DMS79 (cell line): ENCODE results near the gene NOM1.

Experiments
- DNase-seq: peaks from one replicate; lab custom pipeline; 2025; lab: John Stamatoyannopoulos, UW

Gene NOM1

GRCh38 chr7:156984174-156984891, 34.8 kb downstream of the NOM1 start:
- no peak for DNase-seq

GRCh38 chr7:156985101-156985992, 35.8 kb downstream of the NOM1 start:
- no peak for DNase-seq

DNA sequence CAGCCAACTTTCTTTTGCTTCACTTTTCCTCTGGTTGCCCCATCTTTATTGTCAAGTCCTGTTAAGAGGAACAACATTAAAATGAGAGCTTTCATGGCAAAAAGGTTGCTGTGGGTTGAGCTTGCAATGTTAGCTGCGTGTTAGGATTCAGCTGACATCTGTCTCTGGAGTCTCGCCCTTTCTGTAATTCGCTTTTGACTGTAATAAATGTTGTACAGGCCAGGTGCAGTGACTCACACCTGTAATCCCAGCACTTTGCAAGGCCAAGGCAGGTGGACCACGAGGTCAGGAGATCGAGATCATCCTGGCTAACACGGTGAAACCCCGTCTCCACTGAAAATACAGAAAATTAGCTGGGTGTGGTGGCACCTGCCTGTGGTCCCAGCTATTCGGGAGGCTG, 36.9 kb downstream of the NOM1 start:
- DNase-seq = no peak

DNA sequence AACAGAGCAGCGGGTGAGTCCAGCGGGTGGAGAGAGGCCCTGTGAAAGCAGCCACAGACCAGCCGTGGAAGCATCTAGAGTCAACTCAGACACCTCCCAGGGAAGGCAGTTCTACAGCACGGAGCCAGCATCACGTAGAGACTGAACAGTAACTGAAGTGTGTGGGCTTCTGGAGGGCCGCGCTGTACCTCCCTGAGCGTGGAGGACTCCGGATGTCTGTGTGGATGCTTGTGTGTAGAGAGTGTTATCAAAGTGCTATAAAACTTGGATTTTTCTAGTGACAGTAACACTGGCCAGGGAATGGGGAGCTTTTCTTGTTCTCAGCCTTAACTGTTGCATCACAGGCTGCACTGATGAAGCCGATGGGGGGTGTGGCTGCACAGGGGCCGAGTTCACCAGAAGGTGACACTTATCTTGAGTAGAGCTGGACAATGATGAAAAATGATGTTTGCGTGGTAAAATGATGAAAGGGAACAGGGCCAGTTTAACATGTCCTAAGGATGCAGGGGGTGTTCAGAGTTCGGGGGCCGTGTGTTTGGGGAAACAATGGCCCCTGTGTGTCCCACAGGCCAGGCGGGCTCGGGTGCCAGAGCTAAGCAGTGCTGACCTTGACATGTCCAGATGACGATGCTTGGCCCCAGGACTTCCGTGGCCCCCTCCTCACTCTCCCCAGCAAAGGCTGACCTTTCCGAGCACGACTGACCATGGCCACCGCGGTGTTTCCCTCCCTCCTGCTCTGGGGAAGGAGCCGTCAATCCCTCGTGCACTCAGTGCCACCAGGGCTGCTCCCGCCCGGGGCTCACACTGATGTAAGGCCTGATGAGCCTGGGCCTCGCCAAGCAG, 39.1 kb downstream of the NOM1 start:
- DNase-seq = no peak

GRCh38 chr7:156989766-156990535, 40.4 kb downstream of the NOM1 start:
- no peak for DNase-seq

- peak; percentile 67 for DNase-seq
Measured at GRCh38 chr7:156993021-156993924, 43.8 kb downstream of the NOM1 start.

DNA sequence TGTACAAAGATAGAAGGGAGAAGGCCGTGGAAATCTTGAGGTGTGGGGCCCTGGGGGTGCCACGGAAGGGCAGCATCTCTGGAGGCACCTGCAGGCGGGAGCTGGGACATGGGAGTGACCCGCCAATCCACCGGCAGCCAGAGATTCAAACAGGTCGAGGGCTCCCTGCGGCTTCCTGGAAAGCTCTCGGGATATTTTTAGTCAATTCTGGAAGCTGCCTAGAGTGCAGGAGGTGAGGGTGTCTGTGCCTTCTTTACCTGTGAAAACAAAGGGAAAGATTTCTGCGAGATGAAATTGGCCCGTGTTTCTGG, 44.4 kb downstream of the NOM1 start:
- no peak for DNase-seq

DNA sequence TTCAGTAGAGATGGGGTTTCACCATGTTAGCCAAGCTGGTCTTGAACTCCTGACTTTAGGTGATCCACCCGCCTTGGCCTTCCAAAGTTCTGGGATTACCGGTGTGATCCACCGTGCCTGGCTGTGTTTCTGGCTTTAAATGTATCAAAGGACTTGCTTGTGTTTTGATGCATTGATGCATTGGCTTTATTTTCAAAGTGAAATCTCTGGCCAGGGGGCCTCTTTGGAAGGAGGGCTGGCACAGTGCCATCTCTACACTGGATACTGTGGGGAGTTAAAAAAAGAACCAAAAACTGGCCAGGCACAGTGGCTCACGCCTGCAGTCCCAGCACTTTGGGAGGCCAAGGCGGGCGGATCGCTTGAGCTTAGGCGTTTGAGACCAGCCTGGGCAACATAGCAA, 44.9 kb downstream of the NOM1 start:
- DNase-seq = no peak

DNA sequence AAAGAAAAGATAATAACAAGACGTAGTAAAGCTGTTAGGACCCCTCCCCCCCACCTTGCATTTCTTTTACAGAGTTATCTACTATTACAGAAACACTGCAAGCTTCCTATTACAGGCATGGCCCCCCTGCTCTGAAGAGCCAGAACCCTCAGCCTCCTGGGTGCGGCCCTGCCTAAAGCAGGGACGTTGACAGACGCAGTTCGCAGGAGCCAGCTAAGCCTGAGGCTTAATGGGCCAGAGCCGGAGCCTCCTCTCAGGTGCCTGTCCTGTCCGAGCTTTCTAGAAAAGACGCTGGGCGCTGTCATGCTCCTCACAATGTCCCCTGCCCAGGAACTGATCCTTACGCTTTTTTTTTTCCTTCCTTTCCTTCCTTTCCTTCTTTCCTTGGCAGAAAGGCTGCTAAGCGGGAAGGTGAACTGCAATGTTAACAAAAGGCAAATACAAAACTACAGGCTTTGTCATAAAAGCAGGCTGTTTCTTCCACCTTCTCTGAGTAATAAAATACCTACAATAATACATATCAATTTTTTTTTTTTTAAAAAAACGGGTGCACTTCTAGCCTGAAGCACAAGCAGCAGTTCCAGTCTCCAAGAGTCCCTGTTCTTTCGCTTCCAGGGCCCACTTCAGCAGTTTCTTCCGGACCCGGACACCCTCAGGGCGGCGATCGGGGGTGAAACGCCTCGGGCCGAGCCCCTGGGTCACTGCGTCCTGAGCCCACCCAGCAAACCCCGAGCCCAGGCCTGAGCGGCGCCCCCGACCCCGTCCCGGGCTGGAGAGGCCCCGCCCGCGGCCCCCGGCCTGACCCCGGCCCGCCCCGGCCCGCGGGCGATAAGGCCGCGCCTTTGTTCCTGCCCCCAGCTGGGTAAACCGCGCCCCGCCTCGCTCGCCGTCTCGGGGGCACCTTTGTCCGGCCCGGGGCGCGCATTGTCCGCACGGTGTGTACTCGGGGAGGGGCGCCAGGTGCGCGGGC, 49.8 kb downstream of the NOM1 start:
- no peak for DNase-seq

DNA sequence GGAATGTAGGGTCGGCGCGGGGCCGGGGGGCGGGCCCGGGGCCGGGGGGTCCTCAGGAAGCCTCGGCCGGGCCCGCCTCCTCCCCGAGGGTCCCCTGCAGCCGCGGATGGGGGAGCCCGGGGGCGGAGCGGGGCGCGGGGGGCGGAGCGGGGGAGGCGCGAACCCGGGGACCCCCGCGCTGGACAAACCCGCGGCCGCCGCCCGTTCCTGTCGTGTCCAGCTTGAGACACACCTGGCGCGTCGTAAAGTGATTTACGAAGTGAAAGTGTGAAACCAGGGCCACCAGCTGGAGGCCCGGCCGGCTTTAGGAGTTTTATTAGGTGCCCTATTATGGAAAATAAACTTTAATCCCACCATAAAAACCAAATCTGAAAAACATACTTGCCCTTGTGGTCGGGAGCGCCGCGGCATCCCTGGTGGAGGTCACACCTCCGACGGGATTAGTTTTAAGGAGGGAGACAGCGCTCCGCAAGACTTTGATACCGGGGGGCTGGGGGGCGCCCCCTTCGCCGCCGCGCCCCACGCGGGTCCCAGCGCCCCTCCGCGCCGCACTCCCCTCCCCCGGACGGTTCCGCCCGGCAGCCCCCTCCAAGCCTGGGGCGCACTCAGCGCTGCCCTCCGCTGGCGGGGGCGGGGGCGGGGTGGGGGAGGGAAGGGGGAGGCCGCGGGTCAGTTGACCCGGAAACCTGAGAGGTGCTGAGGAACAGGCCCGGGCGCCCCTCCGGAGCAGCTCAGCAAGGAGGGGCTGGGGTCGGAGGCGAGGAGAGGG, 50.6 kb downstream of the NOM1 start:
- no peak for DNase-seq

DNA sequence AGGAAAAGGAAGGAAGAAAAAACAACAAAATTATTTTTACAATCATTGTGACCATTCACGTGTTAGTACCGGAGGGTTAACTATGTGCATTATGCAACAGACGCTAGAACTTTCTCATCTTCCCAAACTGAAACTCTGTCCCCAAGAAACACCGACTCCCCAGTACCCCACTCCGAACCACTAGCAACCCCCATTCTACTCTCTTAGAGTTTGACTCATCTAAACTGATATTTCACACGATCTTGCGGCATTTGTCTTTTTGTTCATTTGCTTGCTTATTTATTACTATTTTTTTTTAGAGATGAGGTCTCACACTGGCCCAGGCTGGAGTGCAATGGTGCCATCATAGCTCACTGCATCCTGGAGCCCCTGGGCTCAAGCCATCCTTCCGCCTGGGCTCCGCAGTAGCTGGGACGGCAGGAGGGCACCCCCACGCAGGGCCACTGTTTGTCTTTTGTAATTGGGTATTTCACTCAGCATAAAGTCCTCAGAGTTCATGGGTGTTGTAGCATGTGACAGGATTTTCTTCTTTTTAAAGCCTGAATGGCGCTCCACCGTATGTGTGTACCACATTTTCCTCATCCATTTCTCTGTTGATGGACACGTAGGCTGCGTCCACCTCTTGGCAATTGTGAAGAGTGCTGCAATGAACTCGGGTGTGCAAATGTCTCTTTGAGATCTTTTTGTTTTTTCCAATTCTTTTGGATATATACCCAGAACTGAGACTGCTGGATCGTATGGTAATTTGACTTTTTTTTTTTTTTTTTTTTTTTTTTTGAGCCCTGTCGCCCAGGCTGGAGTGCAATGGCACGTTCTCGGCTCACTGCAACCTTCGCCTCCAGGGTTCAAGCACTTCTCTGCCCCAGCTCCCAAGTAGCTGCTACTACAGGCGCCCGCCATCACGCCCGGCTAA, 51.5 kb downstream of the NOM1 start:
- no peak for DNase-seq

DNA sequence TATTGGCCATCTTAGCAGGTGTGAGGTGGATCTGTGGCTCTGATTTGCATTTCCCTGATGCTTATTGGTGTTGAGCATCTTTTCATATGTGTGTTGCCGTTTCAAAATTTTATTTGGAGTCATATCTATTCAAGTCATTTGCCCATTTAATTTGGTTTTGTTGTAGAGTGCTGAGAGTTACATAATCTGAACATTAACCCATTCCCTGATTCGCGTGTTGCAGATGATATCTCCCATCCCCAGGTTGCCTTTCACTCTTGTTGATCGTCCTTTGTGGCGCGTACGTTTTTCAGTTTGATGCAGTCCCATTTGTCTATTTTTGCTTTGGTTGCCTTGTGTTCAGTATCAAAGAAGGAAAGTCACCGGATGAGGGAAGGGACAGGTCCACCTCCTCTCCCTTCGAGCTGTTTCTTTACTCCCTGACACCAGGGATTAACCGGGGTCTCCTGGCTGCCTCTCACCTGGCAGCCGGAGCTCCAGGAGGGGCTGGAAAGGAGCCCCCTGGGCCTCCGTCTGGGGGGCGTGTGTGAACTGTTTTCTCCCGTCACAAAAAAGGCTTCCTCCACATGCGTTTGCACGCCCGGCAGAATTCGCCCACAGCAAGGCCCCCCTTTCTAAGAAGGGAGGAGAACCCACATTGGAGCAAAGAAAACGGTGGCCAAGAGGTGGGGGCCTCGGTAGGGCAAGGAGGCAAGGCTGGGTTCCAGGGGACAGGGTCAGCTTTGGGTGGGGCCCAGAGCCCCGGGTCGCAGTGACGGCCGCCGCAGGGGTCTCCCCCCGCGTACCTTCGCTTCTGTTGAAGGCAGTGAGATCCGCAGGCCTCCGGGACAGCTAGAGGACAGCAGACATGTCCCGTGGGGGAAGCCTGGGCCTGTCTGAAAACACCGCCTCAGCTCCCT, 52.7 kb downstream of the NOM1 start:
- no peak for DNase-seq

DNA sequence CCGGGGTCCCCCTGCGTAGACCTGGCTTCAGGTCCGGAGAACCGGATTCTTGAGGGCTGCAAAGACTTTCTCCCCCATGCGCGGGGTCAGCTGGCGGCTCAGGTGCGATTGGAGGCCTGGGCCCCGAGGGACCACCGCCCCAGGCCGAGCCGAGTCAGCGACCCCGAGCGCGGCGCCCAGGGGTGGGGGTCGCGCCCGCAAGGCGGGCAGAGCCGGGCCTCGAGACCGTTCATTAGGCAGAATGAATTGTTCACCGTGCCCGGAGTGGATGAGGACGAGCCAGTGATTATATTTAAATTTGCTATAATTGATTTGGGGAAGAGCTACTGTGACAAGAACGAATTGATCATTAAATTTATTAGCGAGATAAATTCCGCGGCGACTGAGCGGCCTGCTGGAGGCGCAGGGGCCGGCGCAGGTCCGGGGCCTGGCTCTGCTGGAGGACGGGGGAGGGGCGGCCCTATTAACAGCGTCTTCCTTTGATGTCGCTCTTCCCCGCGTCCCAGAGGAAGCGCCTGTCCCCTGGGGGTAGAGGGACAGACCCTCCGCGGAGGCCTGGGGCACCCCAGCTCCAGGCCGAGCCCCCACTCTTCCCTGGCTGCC, 53.4 kb downstream of the NOM1 start:
- no peak for DNase-seq

DNA sequence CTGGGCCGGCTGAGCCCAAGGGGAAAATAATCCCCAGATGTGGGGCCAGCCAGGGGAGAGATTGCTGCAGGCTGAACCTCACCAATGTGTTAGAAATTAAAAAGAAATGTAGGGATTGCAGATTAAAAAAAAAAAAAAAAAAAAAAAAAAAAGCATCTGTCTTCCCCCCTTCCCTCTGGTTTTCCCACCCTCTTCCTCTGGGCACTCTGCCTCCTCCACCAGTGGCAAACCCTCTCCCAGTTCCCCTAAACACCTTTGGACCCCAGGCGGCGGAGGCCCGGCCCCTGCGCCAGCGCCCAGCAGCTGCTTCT, 53.9 kb downstream of the NOM1 start:
- no peak for DNase-seq

- no peak for DNase-seq
Measured at GRCh38 chr7:157003756-157004520, 54.4 kb downstream of the NOM1 start.
